WI38 (cell line): Measurements from ENCODE around the gene RELT.

Source experiments
- H3K4me3 ChIP-seq: 2 replicates; pipeline ENCODE4 v1.5.1; 2011; ENCODE audit warnings: low read depth, mild to moderate bottlenecking, control low read depth, low read length
- TF ChIP-seq, protein P1 (sequence below): IDR thresholded peaks from 2 replicates; pipeline ENCODE4 v1.5.1; 2012; ENCODE audit warnings: low read depth, mild to moderate bottlenecking, control low read depth, low read length

RELT gene

GRCh38 chr11:73389134-73389525 is 12.9 kb downstream of the RELT start:
- TF ChIP-seq, protein P1, sequence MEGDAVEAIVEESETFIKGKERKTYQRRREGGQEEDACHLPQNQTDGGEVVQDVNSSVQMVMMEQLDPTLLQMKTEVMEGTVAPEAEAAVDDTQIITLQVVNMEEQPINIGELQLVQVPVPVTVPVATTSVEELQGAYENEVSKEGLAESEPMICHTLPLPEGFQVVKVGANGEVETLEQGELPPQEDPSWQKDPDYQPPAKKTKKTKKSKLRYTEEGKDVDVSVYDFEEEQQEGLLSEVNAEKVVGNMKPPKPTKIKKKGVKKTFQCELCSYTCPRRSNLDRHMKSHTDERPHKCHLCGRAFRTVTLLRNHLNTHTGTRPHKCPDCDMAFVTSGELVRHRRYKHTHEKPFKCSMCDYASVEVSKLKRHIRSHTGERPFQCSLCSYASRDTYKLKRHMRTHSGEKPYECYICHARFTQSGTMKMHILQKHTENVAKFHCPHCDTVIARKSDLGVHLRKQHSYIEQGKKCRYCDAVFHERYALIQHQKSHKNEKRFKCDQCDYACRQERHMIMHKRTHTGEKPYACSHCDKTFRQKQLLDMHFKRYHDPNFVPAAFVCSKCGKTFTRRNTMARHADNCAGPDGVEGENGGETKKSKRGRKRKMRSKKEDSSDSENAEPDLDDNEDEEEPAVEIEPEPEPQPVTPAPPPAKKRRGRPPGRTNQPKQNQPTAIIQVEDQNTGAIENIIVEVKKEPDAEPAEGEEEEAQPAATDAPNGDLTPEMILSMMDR, result no peak

DNA sequence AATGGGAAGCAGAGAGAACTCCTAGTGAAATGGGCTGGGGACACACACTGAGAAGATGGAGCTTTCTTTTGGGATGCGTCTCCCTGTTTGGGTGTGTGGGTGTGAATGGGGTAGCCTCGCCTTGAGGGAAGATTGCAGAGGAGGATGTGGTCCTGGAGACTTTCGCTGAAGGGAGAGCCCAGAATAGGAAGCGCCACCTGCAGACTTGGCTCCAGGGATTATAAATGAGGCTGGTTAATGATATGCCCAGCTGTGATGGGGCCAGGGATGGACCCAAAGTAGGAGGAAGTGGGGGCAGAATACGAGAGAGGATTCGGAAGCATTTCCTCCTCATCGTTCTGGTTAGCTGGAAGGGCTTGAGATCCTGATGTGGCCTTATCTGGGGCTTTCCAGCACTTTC is 13.7 kb downstream of the RELT start:
- no peak overlapping the region for H3K4me3 ChIP-seq
- TF ChIP-seq, protein P1, result no peak

More at GRCh38 chr11:73389134-73389525, 12.9 kb downstream of the RELT start:
- H3K4me3 ChIP-seq, result no peak overlapping the region

DNA sequence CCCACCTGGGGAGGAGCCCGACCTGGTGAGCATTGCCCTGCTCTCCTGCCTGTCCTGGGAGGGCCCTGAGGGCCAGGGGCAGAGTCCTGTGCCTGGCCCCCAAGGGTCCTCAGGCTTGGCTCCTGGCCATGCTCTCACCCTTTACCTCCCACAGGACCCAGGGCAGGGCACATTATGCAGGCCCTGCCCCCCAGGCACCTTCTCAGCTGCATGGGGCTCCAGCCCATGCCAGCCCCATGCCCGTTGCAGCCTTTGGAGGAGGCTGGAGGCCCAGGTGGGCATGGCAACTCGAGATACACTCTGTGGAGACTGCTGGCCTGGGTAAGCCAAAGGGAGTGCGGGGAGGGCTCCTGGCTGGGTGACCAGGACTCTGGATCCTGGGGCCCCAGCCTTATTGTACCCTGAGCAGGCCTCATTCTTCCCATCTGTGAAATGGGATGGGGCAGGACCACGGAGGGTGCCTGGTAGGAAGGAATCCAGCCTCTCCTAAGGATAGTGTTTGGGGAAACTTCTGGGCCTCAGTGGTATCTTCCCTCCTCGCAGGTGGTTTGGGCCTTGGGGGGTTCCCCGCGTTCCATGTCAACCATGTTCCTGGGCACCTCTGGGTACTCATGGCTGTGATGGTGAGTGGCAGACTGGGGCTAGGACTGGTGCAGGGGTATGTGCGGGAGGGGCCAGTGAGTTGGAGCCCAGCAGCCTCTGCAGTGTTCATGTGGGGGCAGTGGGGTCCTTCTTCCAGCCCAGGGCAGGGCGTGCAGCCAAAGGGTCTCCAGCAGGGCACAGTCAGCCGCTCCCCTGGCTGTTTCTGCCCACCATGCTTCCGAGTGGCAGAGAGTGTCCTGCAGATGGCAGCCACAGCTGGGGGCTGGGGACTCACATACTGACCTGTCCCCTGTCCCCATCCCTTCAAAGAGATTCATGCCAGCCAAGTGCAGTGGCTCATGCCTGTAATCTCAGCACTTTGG is 14.7 kb downstream of the RELT start:
- TF ChIP-seq, protein P1, result no peak
- H3K4me3 ChIP-seq, result no peak overlapping the region

DNA sequence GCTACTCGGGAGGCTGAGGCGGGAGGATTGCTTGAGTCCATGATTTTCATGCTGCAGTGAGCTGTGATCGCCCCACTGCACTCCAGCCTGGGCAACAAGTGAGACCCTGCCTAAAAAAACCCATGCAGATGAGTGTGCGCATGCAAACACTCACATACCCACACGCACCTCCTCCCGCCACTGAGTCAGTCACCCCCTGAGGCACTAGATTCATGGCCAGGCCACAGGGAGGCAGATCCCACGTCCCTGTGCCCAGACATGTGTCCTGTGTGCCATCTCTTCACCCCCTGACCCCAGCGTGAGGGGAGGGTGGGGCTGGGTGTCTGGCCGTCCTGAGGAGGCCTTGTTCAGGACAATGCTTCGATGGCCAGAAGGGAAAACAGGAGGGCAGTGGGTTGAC is 15.5 kb downstream of the RELT start:
- no peak overlapping the region for H3K4me3 ChIP-seq
- TF ChIP-seq, protein P1, result no peak

- TF ChIP-seq, protein P1, result no peak
- H3K4me3 ChIP-seq, result no peak overlapping the region
These were observed 16.2 kb downstream of the RELT start for GRCh38 chr11:73392108-73393010.

DNA sequence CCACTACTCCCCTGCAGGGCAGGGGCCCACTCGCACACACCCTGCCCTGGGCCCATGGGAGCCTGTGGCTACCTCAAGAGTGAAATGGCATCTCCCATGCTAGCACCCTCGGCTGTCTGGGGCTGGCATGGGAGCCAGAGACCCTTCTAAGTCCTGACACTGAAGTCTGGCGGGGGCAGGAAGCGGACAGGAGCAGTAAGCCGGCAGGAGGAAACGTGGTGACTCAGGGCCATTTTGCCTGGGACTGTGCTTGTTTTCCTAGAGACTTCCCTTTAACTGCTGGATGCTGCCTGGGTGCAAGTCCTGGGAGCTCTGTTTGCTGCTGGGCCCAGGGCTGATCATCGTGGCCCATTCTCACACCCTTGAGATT is 16.8 kb downstream of the RELT start:
- no peak overlapping the region for H3K4me3 ChIP-seq
- TF ChIP-seq, protein P1, result no peak
